Measurements from ENCODE around the gene ADGRE1.
"Not testable (repeated sequence)": the region's sequence is repeated elsewhere in the genome, so short reads cannot be mapped to it uniquely, and the experiment has no call there.

ADGRE1 gene, protein sequence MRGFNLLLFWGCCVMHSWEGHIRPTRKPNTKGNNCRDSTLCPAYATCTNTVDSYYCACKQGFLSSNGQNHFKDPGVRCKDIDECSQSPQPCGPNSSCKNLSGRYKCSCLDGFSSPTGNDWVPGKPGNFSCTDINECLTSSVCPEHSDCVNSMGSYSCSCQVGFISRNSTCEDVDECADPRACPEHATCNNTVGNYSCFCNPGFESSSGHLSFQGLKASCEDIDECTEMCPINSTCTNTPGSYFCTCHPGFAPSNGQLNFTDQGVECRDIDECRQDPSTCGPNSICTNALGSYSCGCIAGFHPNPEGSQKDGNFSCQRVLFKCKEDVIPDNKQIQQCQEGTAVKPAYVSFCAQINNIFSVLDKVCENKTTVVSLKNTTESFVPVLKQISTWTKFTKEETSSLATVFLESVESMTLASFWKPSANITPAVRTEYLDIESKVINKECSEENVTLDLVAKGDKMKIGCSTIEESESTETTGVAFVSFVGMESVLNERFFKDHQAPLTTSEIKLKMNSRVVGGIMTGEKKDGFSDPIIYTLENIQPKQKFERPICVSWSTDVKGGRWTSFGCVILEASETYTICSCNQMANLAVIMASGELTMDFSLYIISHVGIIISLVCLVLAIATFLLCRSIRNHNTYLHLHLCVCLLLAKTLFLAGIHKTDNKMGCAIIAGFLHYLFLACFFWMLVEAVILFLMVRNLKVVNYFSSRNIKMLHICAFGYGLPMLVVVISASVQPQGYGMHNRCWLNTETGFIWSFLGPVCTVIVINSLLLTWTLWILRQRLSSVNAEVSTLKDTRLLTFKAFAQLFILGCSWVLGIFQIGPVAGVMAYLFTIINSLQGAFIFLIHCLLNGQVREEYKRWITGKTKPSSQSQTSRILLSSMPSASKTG

GRCh38 chr19:6887316-6887715 is at the start of gene ADGRE1:
Gene ADGRE1 (plus strand): TSS chr19:6887579. CDS start chr19:6887609, 30 bp downstream.
- DNase-seq, result no peak

GRCh38 chr19:6838062-6838655 is 49.2 kb upstream of the ADGRE1 start:
- no peak for DNase-seq

- DNase-seq, result no peak
These were observed 44.3 kb upstream of the ADGRE1 start for GRCh38 chr19:6842871-6843607.

DNA sequence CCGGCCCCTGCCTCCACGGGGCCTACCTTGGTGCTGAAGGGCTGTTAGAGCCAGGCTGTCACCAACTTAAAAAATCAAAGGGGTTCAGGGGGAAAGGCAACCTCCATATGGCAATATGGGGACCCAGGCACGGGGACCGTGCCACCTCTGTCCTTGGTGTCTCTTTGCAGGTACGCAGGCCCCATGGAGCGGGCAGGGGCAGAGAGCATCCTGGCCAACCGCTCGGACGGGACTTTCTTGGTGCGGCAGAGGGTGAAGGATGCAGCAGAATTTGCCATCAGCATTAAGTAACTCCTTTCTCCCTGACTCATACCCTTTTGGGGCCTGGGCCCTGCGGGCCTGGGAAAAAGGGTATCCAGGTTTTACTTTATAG is 39.6 kb upstream of the ADGRE1 start:
- DNase-seq, result no peak

- no peak for DNase-seq
These were observed 38.4 kb upstream of the ADGRE1 start for GRCh38 chr19:6848986-6849385.

DNA sequence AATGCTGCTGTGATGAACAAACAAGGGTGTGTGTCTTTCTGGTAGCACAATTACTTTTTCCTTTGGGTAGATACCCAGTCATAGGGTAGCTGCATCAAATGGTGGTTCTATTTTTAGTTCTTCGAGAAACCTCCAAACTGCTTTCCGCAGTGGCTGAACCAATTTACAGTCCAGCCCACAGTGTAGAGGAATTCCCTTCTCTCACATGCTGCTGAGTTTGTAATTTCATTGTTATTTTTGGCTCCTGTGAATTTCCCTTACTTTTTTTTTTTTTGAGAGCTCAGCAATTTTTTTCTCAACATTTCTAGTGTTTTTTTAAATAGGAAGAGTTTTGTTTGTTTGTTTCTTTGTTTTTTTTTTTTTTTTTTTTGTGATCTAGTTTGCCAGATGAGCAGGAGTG is 37.5 kb upstream of the ADGRE1 start:
- no peak for DNase-seq

DNA sequence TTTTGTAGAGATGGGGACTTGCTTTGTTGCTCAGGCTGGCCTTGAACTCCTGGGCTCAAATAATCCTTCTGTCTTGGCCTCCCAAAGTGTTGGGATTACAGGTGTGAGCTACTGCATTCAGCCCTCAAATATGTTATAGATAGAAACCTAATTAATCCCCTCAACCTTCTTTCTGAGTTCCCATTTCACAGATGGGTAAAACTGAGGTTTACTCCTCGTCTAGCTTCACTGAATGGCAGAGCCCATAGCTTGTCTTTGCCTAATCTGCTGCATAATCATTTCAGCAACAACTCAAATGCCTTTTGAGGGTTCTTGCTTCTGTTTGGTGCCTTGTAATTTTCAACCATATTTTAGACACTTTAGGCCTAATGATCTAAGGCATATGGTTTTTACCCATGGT is 36.0 kb upstream of the ADGRE1 start:
- DNase-seq, result no peak

- DNase-seq, result no peak
These were observed 35.4 kb upstream of the ADGRE1 start for GRCh38 chr19:6852001-6852400.

GRCh38 chr19:6853868-6854267 is 33.5 kb upstream of the ADGRE1 start:
- DNase-seq, result no peak

- DNase-seq, result no peak
These were observed 32.6 kb upstream of the ADGRE1 start for GRCh38 chr19:6854758-6855157.

GRCh38 chr19:6856749-6857372 is 30.5 kb upstream of the ADGRE1 start:
- no peak for DNase-seq

DNA sequence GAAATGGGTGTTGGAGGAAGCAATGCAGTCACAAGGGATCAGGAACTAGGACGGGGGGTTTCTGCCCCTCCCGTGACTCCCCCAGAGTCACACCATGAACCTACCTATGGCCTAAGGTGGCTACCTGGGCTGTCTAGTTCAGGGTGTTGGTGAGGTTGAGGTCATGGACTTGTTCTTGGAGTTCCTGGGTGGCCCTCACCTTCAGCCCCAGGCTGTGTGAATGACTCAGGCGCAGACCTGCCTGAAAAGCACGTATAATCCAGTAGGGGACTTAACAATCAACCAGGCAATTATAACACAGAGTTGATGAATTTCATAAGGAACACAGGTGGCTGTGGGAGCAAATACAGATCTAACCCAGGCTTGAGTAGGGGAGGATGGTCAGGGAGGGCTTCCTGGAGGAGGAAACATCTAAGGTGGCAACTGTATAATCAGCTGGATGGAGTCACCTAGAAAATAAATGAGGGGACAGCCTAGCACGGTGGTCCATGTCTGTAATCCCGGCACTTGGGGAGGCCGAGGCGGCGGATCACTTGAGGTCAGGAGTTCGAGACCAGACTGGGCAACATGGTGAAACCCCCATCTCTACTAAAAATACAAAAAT is 25.6 kb upstream of the ADGRE1 start:
- no peak for DNase-seq

DNA sequence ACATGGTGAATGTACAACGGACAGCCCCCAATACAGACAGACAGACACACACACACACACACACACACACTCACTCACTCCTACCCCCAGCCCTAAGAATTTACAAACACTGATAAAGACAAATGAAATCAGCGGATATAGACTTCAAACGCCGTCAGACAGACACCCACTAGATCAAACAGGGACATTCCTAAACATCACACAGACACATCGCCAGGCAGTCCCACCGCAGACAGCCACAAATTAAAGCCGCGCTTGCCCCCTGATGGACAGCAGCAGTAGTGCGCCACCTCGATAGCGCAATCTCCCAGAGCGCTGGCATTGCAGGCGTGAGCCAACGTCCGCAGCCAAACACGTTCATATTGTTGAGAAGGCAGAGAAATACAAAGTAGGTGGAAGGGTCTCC is 24.7 kb upstream of the ADGRE1 start:
- DNase-seq, result peak; percentile 50

DNA sequence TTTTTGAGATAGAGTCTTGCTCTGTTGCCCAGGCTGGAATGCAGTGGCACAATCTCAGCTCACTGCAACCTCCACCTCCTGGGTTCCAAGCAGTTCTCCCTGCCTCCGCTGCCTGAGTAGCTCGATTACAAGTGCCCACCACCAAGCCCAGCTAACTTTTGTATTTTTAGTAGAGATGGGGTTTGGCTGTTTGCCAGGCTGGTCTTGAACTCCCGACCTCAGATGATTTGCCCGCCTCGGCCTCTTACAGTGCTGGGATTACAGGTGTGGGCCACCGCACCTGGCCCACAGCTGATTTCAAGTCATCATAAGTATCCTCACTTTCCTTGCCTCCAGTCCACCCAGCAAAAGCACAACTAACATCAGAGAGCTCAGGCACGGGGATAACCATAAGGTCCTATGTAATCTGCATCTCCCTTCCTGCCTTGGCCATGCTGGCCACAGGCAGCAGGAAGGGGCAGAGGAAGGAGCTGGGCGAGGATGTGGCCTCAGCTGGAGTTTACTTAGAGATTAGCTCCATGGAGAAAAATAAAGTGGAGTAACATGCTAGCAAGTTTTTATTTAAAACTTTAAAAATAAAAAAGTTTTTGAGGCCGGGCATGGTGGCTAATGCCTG is 22.9 kb upstream of the ADGRE1 start:
- no peak for DNase-seq

GRCh38 chr19:6865849-6866248 is 21.5 kb upstream of the ADGRE1 start:
- DNase-seq, result no peak

DNA sequence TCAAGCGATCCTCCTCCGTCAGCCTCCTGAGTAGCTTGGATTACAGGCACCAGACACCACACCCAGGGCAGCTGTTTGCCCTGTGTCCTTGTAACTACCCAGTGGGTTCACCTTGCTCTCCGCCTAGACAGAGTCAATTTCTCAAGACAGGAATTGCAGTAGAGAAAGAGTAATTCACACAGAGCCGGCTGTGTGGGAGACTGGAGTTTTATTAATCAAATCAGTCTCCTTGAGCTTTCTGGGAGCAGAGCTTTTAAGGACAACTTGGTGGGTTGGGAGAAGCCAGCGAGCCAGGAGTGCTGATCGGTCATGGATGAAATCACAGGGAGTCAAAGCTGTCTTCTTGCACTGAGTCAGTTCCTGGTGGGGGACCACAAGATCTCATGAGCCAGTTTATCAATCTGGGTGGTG is 20.6 kb upstream of the ADGRE1 start:
- DNase-seq, result no peak

GRCh38 chr19:6868351-6868750 is 19.0 kb upstream of the ADGRE1 start:
- no peak for DNase-seq

DNA sequence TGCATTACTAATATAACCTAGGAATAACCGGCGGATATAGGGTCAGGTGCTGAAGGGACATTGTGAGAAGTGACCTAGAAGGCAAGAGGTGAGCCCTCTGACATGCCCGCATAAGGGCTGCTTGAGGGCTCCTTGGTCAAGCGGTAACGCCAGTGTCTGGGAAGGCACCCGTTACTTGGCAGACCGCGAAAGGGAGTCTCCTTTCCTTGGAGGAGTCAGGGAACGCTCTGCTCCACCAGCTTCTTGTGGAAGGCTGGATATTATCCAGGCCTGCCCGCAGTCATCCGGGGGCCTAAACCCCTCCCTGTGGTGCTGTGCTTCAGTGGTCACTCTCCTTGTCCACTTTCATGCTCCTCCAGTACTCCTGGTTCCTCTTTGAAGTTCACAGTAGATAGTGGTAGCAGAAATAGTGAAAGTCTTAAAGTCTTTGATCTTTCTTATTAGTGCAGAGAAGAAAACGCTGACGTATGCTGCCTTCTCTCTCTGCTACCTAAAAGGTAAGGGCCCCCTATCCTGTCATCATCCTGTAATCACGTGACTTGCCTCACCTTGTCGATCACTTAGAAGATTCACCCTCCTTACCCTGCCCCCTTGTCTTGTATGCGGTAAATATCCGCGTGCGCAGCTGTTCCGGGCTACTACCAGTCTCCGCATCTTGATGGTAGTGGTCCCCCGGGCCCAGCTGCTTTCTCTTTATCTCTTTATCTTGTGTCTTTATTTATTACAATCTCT is 18.1 kb upstream of the ADGRE1 start:
- DNase-seq, result not testable (repeated sequence)

- no peak for DNase-seq
These were observed 13.5 kb upstream of the ADGRE1 start for GRCh38 chr19:6873708-6874431.

DNA sequence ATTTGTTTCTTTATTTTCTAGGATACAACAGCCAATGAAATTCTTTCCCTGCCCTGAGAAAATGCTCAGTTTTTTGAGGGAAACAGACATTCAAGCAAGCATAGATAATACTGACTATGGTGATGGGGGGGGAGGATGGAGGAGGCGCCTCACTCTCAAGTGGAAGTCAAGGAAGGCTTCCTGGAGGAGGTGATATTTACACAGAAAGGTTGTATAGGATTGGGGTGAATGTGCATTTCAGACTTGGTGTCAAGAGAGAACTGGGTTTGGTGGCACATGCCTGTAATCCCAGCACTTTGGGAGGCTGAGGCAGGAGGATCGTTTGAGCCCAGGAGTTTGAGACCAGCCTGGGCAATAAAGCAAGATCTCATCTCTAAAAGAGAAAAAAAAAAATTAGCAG is 12.2 kb upstream of the ADGRE1 start:
- DNase-seq, result no peak
